Mesothelial cell of epicardium (in vitro differentiated cells): ENCODE results near the gene KANSL1. TPM values are rescaled to one million over a fixed set of nuclear protein-coding genes. Genes with fewer than 3 reads are reported as not detected.
"Not testable (repeated sequence)": the region's sequence is repeated elsewhere in the genome, so short reads cannot be mapped to it uniquely, and the experiment has no call there.

Experiments used
- DNase-seq, 2 experiments: peaks; one replicate each; pipeline ENCODE4 v3.0.0; 2021; ENCODE audit warnings: low spot score in 2 of 2; ENCODE audit not compliant: unreplicated experiment in 2 of 2
- H3K27ac Mint-ChIP-seq: 2 replicates; pipeline ENCODE4 v1.8.0; 2021; ENCODE audit warnings: mixed read lengths
- H3K27me3 Mint-ChIP-seq: 2 replicates; pipeline ENCODE4 v1.8.0; 2021; ENCODE audit warnings: low read depth, mixed read lengths
- H3K36me3 Mint-ChIP-seq: 2 replicates; pipeline ENCODE4 v1.8.0; 2021; ENCODE audit warnings: mixed read lengths
- H3K4me1 Mint-ChIP-seq: 2 replicates; pipeline ENCODE4 v1.8.0; 2021; ENCODE audit warnings: mixed read lengths
- H3K4me3 Mint-ChIP-seq: 2 replicates; pipeline ENCODE4 v1.8.0; 2021; ENCODE audit warnings: mild to moderate bottlenecking, moderate library complexity, mixed read lengths
- H3K9me3 Mint-ChIP-seq: 2 replicates; pipeline ENCODE4 v1.8.0; 2021; ENCODE audit warnings: mixed read lengths
- total RNA-seq: library from RNA; stranded (reverse); gene quantifications from 3 replicates; pipeline ENCODE4 v1.2.1, GENCODE V29; 2021
- TF ChIP-seq, protein P1 (sequence below): fragments of 200-600 bp; sonication (generic); IDR thresholded peaks from one replicate; pipeline ENCODE4 v1.5.0; 2021; ENCODE audit warnings: antibody characterized with exemption; ENCODE audit not compliant: unreplicated experiment

KANSL1 gene
- total RNA-seq, 1 donor from 2014 or later: 189 TPM

DNA sequence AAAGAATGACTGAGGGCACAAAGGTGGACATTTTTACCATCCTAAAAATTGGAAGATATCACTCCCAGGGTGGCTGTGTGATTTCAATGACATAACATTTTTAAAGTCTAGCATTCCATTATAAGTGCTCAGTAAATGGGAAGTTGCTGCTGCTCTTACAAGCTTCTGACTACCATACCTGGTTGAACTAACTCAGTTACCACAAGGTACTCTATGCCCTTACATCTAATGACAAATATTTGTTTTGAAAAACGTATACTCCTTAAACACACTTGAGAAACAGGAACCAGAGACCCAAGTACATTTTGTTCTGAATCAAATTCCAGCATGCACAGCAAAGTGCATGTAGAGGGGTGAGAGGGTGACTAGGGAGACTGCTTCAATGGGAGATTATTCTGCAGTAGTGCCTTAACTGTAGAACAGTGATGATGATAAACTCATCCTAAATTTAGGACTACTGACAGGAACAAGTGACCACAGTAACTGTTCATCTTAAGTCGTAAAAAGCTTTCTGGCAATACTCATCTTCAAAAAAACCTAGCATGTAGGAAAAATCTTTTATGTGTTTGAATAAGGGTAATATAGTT, 83.5 kb downstream of the KANSL1 start:
- H3K9me3 Mint-ChIP-seq: no peaks in the 10 kb centered on the region
- H3K27ac Mint-ChIP-seq: no peak overlapping the region
- H3K4me3 Mint-ChIP-seq: no peak overlapping the region
- H3K36me3 Mint-ChIP-seq: no peaks in the 10 kb centered on the region
- no peak for DNase-seq
- H3K27me3 Mint-ChIP-seq: no peaks in the 10 kb centered on the region
- TF ChIP-seq, protein P1, sequence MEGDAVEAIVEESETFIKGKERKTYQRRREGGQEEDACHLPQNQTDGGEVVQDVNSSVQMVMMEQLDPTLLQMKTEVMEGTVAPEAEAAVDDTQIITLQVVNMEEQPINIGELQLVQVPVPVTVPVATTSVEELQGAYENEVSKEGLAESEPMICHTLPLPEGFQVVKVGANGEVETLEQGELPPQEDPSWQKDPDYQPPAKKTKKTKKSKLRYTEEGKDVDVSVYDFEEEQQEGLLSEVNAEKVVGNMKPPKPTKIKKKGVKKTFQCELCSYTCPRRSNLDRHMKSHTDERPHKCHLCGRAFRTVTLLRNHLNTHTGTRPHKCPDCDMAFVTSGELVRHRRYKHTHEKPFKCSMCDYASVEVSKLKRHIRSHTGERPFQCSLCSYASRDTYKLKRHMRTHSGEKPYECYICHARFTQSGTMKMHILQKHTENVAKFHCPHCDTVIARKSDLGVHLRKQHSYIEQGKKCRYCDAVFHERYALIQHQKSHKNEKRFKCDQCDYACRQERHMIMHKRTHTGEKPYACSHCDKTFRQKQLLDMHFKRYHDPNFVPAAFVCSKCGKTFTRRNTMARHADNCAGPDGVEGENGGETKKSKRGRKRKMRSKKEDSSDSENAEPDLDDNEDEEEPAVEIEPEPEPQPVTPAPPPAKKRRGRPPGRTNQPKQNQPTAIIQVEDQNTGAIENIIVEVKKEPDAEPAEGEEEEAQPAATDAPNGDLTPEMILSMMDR: no peak
- H3K4me1 Mint-ChIP-seq: peaks cover 52% of the 10 kb centered on the region

DNA sequence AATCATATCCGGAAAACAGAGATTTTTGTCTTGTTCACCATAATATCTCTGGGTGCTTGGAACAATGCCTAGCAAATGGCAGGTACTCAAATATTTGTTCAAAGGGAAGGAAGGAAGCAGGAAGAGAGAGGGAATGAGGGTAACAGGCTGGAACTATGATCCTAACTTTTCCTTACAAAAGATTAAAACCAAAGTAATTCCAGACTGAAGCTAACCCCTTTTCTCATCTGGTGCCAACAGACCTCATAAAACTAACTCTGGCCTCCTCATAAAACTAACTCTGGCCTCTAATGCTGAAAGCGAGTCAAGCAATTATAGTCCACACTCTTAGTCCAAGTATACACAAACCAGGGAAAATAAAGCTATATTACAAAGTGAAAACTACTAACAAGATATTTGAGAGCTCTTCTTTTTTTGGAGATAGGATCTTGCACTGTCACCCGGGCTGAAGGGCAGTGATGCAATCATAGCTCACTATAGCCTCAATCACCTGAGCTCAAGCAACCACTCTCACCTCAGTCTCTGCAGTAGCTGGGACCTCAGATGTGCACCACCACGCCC, 84.6 kb downstream of the KANSL1 start:
- H3K9me3 Mint-ChIP-seq: no peaks in the 10 kb centered on the region
- no peak for DNase-seq
- H3K27me3 Mint-ChIP-seq: no peaks in the 10 kb centered on the region
- TF ChIP-seq, protein P1: no peak
- no peaks in the 10 kb centered on the region for H3K36me3 Mint-ChIP-seq
- H3K27ac Mint-ChIP-seq: peak overlapping the region; percentile 30
- no peak overlapping the region for H3K4me3 Mint-ChIP-seq
- peaks cover 45% of the 10 kb centered on the region for H3K4me1 Mint-ChIP-seq

DNA sequence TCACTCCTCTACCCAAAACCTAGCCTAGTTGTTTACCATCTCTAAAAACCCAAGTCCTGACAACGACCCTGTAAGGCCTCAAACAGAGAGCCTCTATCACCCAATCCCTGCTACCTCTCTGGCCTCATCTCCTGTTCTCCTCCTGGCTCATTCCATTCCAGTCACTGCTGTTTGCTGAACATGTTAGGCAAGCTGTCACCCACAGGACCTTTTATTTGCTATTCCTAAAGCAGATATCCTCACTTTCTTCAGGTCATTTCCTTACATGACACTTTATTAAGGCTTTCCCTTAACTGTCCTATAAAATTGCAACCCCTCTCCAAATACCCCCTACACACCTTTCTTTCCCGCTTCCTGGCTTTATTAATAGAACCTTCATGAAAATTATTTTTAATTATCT, 85.1 kb downstream of the KANSL1 start:
- H3K4me3 Mint-ChIP-seq: no peak overlapping the region
- peak overlapping the region; percentile 30 for H3K27ac Mint-ChIP-seq
- peaks cover 40% of the 10 kb centered on the region for H3K4me1 Mint-ChIP-seq
- TF ChIP-seq, protein P1: no peak
- H3K9me3 Mint-ChIP-seq: no peaks in the 10 kb centered on the region
- H3K27me3 Mint-ChIP-seq: no peaks in the 10 kb centered on the region
- H3K36me3 Mint-ChIP-seq: no peaks in the 10 kb centered on the region
- no peak for DNase-seq

DNA sequence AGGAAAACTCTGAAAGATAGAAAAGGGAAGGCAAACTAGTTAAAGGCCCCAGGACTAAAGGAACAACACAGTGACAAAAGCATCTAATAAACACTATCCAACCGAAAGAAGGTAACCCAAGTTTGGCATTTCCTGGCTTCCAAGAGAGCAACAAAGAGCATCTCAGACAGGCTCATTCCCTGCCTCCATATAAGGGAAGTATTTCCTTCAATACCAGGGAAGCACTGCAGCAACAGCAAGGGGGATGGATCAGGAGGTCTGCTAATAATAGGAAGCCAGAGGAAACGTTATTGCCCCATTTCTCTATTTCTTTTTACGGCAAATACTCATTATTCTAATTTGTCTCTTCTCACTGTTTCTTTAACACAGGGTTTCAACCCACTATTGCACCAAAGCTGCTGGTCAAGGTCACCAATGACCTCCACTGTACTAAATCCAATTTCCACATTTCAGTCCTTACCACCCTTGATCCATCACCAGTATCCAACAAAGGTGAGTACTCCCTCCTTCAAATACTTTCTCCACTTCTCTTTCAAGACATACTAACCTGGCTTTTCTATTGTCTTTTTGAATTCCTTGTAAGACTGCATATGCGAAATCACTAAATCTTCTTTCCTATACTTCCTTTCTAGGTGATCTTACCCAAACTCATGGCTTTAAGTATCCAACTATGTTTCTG, 86.1 kb downstream of the KANSL1 start:
- Mint-ChIP-seq H3K9me3 (no peaks in the 10 kb centered on the region), H3K36me3 (no peaks in the 10 kb centered on the region), H3K4me1 (peaks cover 43% of the 10 kb centered on the region), H3K27ac (peak overlapping the region; percentile 38), H3K27me3 (no peaks in the 10 kb centered on the region), H3K4me3 (no peak overlapping the region)
- DNase-seq: no peak
- TF ChIP-seq, protein P1: no peak

DNA sequence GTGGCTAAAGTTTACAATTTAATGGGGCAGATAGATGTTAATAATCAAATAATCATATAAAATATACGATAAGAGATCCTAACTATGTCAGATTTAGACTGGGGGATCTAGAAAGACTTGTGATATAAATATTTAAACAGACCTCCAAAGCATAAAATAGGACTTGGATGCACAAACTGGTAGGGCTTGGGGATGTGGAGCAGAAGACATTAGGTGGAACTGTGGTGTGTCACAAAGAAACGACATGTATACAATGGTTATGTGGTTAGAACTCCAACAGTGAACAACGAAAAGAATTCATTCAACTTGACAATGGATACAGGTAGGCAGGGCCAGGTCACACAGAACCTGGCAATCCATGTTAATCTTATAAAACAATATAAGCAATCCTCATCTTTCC, 90.4 kb downstream of the KANSL1 start:
- Mint-ChIP-seq H3K4me1 (peaks cover 32% of the 10 kb centered on the region), H3K27ac (peak overlapping the region; percentile 45)
- not testable (repeated sequence) for H3K27me3 Mint-ChIP-seq, H3K9me3 Mint-ChIP-seq, H3K4me3 Mint-ChIP-seq, H3K36me3 Mint-ChIP-seq, DNase-seq

DNA sequence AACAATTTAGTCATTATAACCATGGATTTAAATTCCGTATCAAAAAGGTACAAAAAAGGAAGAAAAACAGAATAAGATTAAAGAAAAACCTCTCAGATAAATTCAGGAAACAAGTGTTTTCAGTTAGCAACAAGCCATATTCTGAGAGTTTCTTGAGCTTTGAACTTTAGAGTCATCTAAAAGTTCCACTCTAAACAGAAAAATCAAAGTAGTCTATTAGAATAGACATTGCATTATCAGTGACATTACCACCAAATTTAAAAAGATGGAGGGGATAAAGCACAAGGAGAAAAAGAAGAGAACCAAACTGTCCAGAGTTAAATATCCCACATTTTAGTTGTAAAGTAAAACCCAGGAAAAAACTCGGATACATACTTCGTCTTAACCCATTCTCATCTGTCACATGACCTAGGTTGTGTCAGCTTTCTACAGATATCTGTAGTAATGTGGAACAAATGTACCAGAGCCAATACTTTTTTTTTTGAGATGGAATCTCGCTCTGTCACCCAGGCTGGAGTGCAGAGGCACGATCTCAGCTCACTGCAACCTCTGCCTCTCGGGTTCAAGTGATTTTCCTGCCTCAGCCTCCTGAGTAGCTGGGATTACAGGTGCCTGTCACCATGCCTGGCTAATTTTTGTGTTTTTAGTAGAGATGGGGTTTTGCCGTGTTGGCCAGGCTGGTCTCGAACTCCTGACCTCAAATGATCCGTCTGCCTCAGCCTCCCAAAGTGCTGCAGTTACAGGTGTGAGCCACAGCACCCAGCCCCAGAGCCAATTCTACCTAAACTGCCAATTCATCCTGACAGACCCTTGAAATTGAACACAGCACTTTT, 91.2 kb downstream of the KANSL1 start:
- H3K4me1 Mint-ChIP-seq: peaks cover 29% of the 10 kb centered on the region
- DNase-seq, H3K9me3 Mint-ChIP-seq, H3K4me3 Mint-ChIP-seq, H3K36me3 Mint-ChIP-seq, H3K27me3 Mint-ChIP-seq: not testable (repeated sequence)
- H3K27ac Mint-ChIP-seq: peak overlapping the region; percentile 41
